ENCODE measurements around the gene TCP11. TPM values are rescaled to one million over a fixed set of nuclear protein-coding genes. Genes with fewer than 3 reads are reported as not detected.

Gene TCP11
- total RNA-seq, 1 donor from 2014 or later, result not detected

Other genes with a start within 250 kb of the TCP11 start
- gene SCUBE3, start 72.6 kb upstream of the TCP11 start, total RNA-seq, result 10.0 TPM
- gene ZNF76, start 118.4 kb upstream of the TCP11 start, total RNA-seq, result 53.4 TPM
- gene DEF6, start 156.5 kb upstream of the TCP11 start, total RNA-seq, result 28.0 TPM
- 31.2 TPM for gene PPARD, start 201.2 kb upstream of the TCP11 start, total RNA-seq